GM12875 (cell line): ENCODE data around the gene RBM4B.

ENCODE experiments used
- H3K4me3 ChIP-seq: one replicate; pipeline ENCODE4 v1.5.1; 2011; ENCODE audit warnings: low read depth, low read length, control low read depth
- TF ChIP-seq, protein P1 (sequence below): IDR thresholded peaks from 2 replicates; pipeline ENCODE4 v1.5.1; 2011; ENCODE audit warnings: low read depth, mild to moderate bottlenecking, control low read depth, inconsistent platforms, low read length, moderate library complexity, borderline replicate concordance; ENCODE audit not compliant: insufficient read depth

RBM4B gene

DNA sequence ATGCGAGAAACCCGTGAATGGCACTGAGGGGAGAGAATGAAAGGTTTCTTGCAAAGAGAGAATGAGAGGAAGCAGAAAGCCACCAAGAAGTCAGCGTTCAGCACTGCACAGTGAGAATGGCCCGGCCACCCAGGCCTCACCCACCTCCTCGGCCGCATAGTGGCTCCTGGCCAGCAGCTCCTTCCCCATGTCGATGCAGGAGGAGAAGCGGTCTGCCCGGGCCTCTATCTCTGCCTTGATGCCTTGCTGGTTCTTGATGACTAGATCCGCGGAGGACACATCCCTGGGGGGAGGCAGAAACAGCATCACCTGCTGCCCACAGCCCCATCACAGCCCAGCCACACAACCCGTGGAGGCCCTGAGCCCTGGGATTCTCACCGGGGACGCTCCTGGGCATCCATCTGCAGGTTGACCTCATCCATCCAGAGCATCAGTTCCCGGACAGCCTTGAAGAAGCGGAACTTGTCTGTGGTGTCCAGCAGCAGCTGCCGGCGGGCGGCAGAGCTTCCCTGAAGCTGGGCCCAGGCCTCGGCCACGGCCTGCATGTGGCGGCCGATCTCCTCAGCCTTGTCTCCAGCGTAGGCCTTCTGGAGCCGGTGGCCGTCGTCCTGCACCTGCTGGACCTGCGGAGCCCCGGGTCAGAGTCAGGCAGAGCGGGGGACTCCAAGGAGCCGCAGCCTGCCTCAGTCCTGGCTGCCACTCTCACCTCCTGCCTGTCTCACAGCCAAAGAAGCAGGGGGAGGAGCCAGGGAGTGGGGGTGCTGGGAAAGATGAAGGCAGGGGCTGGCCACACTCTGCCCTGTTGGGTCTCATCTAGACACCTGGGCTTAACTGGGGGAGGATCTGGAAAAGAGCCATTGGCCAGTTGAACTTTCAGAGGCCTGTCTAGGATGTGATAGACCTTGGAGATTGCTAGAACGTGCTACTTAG is 12.2 kb upstream of the RBM4B start:
- TF ChIP-seq, protein P1, sequence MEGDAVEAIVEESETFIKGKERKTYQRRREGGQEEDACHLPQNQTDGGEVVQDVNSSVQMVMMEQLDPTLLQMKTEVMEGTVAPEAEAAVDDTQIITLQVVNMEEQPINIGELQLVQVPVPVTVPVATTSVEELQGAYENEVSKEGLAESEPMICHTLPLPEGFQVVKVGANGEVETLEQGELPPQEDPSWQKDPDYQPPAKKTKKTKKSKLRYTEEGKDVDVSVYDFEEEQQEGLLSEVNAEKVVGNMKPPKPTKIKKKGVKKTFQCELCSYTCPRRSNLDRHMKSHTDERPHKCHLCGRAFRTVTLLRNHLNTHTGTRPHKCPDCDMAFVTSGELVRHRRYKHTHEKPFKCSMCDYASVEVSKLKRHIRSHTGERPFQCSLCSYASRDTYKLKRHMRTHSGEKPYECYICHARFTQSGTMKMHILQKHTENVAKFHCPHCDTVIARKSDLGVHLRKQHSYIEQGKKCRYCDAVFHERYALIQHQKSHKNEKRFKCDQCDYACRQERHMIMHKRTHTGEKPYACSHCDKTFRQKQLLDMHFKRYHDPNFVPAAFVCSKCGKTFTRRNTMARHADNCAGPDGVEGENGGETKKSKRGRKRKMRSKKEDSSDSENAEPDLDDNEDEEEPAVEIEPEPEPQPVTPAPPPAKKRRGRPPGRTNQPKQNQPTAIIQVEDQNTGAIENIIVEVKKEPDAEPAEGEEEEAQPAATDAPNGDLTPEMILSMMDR = no peak
- H3K4me3 ChIP-seq = no peak overlapping the region

DNA sequence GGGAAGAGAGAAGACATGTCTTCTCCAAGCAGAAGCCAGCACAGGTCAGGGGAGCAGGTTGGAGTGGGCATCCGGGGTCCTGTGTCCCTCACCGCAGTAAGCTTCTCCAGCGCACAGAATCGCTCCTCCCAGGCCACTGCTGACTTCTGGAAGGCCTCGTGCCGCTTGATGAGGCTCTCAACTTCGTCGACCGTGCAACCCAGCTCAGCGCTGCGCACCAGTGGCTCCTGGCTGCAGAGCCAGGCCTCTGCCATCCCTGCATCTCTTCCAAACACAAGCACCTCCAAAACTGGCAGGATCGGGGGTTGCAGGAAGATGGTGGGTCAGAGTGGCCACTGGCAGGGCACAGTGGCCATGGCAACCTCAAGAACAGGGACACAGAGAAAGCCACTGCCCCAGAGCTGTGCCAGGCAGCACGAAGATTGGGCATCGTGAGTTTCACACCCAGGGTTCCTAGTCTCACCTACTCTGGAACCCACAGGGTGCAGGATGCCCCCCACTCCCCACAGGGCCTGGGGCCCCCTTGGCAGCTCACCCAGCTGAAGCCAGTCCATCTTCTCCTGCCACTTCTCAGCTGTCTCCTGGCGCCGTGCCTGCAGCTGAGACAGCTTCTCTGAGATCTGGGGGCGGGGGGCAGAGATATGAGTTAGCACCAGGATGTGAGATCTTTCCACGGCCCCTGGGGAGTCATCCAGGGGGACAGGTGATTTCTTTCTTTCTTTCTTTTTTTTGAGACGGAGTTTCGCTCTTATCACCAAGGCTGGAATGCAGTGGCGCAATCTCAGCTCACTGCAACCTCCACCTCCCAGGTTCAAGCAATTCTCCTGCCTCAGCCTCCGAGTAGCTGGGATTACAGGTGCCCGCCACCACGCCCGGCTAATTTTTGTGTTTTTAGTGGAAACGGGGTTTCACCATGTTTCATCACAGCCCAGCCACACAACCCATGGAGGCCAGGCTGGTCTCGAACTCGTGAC is 11.2 kb upstream of the RBM4B start:
- H3K4me3 ChIP-seq = no peak overlapping the region
- TF ChIP-seq, protein P1 = no peak

DNA sequence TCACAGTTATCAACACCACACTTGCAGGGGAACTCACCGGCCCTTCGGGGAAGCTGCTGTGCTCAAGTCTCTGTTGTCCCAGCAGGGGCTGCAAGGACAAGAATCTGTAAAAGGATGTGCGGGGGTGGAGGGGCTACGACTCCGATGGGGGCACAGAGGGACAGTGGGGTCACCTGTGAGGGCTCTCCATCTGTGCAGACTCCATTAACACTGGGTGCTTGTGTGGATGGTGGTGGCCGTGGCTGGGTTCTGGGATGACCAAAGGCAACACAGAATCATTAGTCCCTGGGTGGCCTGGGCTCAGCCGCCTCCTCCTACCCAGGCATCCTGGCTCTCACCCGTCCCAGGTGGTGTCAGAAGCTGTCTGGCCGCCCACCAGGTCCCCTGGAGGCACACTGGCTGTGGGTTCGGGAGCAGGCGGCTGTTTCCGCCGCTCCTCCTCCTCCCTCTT is 10.2 kb upstream of the RBM4B start:
- H3K4me3 ChIP-seq = no peak overlapping the region
- TF ChIP-seq, protein P1 = no peak

DNA sequence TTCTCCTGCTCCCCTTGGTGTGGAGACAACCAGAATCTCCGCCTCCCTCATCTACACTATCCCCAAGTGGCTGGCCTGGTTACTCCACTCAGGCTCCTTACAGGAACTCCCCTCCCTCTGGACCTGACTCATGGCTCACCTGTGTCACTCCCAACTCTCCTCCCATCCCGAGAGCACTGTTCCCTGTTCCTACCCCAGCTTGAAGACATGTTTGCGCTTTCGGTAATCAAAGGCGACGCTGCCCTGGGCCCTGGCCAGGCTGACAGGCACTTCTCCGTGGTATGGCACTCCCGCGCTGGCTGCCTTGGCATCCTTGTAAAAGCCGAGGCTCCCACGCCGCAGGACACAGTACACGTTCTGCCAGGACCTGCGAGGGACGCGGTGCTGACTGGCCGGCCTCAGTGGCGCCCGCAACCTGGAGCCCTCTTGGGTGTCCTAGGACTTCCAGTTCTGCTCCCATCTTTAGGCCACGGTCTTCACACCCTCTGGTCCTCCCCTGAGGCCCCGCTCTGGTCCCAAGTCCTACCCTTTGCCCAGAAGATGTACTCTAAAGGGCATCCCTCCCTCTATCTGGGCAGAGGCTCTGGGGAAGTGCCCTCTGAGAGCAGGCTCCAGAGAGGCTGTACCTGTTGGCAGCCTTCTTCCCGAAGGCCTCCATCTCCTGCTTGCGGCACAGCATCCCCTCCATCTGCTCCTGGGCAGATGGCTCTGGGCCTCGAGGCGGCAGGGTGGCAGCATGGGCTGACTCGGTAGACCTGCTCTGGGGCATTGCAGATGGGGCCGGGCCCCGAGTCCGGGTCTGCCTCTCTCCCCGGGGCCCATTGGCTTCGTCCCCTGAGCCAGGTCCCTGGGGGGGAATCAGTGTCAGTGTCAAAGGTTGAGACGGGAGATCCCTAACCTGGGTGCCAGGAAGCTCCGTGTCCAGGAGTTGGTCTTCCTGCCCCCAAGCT is 9.4 kb upstream of the RBM4B start:
- TF ChIP-seq, protein P1 = no peak
- no peak overlapping the region for H3K4me3 ChIP-seq

DNA sequence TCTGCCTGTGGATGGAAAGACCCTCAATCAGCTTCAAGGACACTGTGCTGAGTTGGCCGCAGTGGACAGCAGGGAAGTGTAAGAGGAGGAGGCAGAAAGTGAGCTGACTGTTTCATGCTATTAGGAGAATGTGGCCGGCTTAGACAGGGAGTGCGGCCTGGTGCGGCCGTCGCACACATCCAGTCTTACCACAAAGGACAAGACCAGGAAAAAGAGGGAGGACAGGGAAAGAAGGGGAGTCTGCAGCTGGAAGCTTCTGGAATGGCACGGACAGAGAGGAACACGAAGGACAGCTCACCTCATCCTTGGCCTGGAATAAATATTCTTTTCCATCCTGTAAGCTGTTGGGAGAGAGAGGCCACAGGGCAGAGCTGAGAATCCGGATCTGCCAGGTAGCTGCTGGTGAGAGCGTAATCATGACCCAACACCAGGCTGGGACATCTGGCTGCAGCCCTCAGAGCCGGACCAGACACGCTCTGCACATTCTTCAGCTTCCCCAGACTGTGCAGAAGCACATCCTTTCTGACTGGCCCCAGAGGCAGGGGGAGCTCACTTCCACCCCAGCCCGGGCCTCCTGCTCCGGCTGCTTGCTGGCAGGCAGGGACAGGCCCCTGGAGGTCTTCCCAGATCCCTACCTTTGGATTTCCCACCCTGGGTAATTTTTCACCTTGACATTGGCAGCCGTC is 8.6 kb upstream of the RBM4B start:
- H3K4me3 ChIP-seq = no peak overlapping the region
- TF ChIP-seq, protein P1 = no peak
